ENCODE data around the gene ZNF775. TPM values are rescaled to one million over a fixed set of nuclear protein-coding genes. Genes with fewer than 3 reads are reported as not detected.

Gene ZNF775
- total RNA-seq, 1 donor from 2014 or later, result 10.1 TPM

DNA sequence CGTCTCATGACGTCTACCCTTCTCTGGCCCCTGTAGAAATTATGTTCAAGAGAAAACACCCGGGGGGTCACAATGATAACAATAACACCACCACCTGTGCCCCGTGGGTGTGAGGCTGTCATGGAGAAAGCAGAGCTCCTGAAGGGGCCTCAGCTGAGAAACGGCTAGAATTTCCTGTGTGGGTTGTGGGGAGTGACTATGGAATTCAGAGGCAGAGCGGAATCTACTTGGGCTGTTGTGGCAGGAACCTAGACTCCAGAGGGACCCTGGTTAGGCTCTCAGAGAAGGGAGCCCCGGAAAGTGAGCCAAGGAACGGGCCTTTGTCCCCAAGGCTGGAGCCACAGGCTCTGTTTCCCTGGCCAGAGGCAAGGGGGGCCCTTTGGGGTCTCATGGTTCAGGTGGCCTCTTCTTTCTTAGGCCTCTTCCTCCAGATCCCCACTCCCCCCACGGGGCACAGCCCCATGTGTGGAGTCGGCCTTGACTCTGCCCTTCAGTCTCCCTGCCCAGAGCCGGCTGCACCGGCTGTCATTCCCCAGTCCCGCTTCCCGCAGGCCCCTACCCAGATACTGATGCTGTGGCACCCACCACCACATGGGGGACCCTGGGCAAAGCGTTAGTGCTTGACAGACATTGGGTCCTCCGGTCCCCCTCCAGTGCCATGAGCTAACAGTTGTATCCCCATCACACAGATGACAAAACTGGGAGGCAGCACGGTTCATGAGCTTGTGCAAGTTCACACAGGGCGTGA is 64.8 kb downstream of the ZNF775 start:
- TF ChIP-seq, protein P1, sequence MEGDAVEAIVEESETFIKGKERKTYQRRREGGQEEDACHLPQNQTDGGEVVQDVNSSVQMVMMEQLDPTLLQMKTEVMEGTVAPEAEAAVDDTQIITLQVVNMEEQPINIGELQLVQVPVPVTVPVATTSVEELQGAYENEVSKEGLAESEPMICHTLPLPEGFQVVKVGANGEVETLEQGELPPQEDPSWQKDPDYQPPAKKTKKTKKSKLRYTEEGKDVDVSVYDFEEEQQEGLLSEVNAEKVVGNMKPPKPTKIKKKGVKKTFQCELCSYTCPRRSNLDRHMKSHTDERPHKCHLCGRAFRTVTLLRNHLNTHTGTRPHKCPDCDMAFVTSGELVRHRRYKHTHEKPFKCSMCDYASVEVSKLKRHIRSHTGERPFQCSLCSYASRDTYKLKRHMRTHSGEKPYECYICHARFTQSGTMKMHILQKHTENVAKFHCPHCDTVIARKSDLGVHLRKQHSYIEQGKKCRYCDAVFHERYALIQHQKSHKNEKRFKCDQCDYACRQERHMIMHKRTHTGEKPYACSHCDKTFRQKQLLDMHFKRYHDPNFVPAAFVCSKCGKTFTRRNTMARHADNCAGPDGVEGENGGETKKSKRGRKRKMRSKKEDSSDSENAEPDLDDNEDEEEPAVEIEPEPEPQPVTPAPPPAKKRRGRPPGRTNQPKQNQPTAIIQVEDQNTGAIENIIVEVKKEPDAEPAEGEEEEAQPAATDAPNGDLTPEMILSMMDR (IDR thresholded peaks at IDR 0.05; ENCODE audit: insufficient read depth, low read length, poor library complexity, severe bottlenecking), result no peak
- H3K36me3 ChIP-seq (ENCODE audit: control insufficient read depth, insufficient read depth, low read length), result no peaks in the 10 kb centered on the region
- no peaks in the 10 kb centered on the region for H3K27me3 ChIP-seq (ENCODE audit: control insufficient read depth, insufficient read depth, low read length)
- H3K4me3 ChIP-seq (ENCODE audit: low read depth, low read length), result no peak overlapping the region
- DNase-seq (ENCODE audit: low read depth), result no peak

GRCh38 chr7:150444674-150445365 is 65.7 kb downstream of the ZNF775 start:
- DNase-seq (ENCODE audit: low read depth), result no peak

GRCh38 chr7:150446288-150446938 is 67.3 kb downstream of the ZNF775 start:
- Histone ChIP-seq H3K4me3 (ENCODE audit: low read depth, low read length) (no peak overlapping the region), H3K36me3 (ENCODE audit: control insufficient read depth, insufficient read depth, low read length) (no peaks in the 10 kb centered on the region), H3K27me3 (ENCODE audit: control insufficient read depth, insufficient read depth, low read length) (peaks cover 14% of the 10 kb centered on the region)
- TF ChIP-seq, protein P1 (IDR thresholded peaks at IDR 0.05; ENCODE audit: insufficient read depth, low read length, poor library complexity, severe bottlenecking), result no peak
- no peak for DNase-seq (ENCODE audit: low read depth)

More at GRCh38 chr7:150444674-150445365, 65.7 kb downstream of the ZNF775 start:
- no peak overlapping the region for H3K4me3 ChIP-seq (ENCODE audit: low read depth, low read length)
- H3K27me3 ChIP-seq (ENCODE audit: control insufficient read depth, insufficient read depth, low read length), result peaks cover 2% of the 10 kb centered on the region
- TF ChIP-seq, protein P1 (IDR thresholded peaks at IDR 0.05; ENCODE audit: insufficient read depth, low read length, poor library complexity, severe bottlenecking), result no peak
- H3K36me3 ChIP-seq (ENCODE audit: control insufficient read depth, insufficient read depth, low read length), result no peaks in the 10 kb centered on the region

Other genes starting within 250 kb of the ZNF775 start
- 63.4 and 70.8 TPM in 2 replicates for gene LRRC61, start 56.0 kb upstream of the ZNF775 start, total RNA-seq
- gene ACTR3C, start 55.8 kb upstream of the ZNF775 start, total RNA-seq, result 3.3 and 4.0 TPM in 2 replicates
- 0.38 and 2.3 TPM in 2 replicates for gene RARRES2, start 37.7 kb upstream of the ZNF775 start, total RNA-seq
- gene REPIN1, start 10.5 kb upstream of the ZNF775 start, total RNA-seq, result 144 and 150 TPM in 2 replicates
- gene GIMAP8, start 71.3 kb downstream of the ZNF775 start, total RNA-seq, result not detected in 2 replicates
- not detected in 2 replicates for gene GIMAP7, start 135.5 kb downstream of the ZNF775 start, total RNA-seq
- gene GIMAP4, start 188.1 kb downstream of the ZNF775 start, total RNA-seq, result 0.13 TPM in 1 of 2 replicates, not detected in the other